Tibial artery (tissue), 4 donors: ENCODE measurements around the gene ZFR.

Source experiments
- DNase-seq, 2 donors: peaks; one replicate each; pipeline ENCODE4 v3.0.0-alpha.2; 2019
- H3K27ac ChIP-seq, 2 donors: fragments of 200-600 bp; sonication (generic) in 1 of 2; 1 replicate in 1 of 2; 2 replicates in 1 of 2; pipeline ENCODE4 v1.5.1; 2018 to 2019; ENCODE audit warnings: mild to moderate bottlenecking in 1 of 2
- H3K27me3 ChIP-seq, 2 donors: fragments of 200-600 bp; sonication (generic) in 1 of 2; one replicate each; pipeline versions ENCODE4 v1.5.1 to v1.6.0; 2016 to 2019
- H3K36me3 ChIP-seq, 3 donors: fragments of 200-600 bp; sonication (generic) in 2 of 3; one replicate each; pipeline ENCODE4 v1.5.1; 2016 to 2019; ENCODE audit warnings: mild to moderate bottlenecking in 2 of 3
- H3K4me1 ChIP-seq, 4 donors: fragments of 200-600 bp; sonication (generic) in 2 of 4; 1 replicate in 3 of 4; 2 replicates in 1 of 4; pipeline ENCODE4 v1.5.1; 2016 to 2019
- H3K4me3 ChIP-seq, 2 donors: fragments of 200-600 bp; sonication (generic) in 1 of 2; 1 replicate in 1 of 2; 2 replicates in 1 of 2; pipeline ENCODE4 v1.5.1; 2018 to 2019; ENCODE audit warnings: mild to moderate bottlenecking in 2 of 2
- H3K9me3 ChIP-seq, 3 donors: fragments of 200-600 bp; sonication (generic) in 1 of 3; one replicate each; pipeline ENCODE4 v1.5.1; 2016 to 2019
- CTCF ChIP-seq, 2 experiments: fragments of 200-600 bp in 1 of 2; fragments of 450-650 bp in 1 of 2; IDR thresholded peaks; one replicate each; pipeline ENCODE4 v1.5.1; 2017 to 2019; ENCODE audit warnings: antibody characterized with exemption in 2 of 2, mild to moderate bottlenecking in 1 of 2, moderate library complexity in 1 of 2
- intact Hi-C: fragments of 100-400 bp; cut with DNase I; formaldehyde crosslinking; loops from one replicate; pipeline ENCODE4 v1.15.0; 2023; ENCODE audit warnings: low total_unique reads

Gene ZFR

GRCh38 chr5:32312595-32313332 lies 131.8 kb downstream of the ZFR start, which contains the start of gene MTMR12:
Gene MTMR12, minus strand, starts transcription at chr5:32312939. Its CDS starts 101 bp downstream, at chr5:32312838.
- Histone ChIP-seq H3K9me3 (no peaks in the 10 kb centered on the region), H3K36me3 (peaks cover 0 to 6% (median 0%) of the 10 kb centered on the region in 3 donors), H3K4me1 (peaks cover 0 to 38% (median 25%) of the 10 kb centered on the region in 4 donors), H3K4me3 (peak within 1 kb of the TSS; percentile 69 to 100), H3K27me3 (no peaks in the 10 kb centered on the region), H3K27ac (peak within 1 kb of the TSS; percentile 88 to 99)
- no peak for TF ChIP-seq CTCF (IDR thresholded peaks at IDR 0.05)
- DNase-seq = peak; percentile 100
- intact Hi-C loops = loop anchor here (10.0 kb wide), 1 partner anchor 78 kb away; no protein-coding TSS in a partner anchor

GRCh38 chr5:32312197-32312594 lies 132.3 kb downstream of the ZFR start:
- intact Hi-C loops = loop anchor here (10.0 kb wide), 1 partner anchor 77 kb away; no protein-coding TSS in a partner anchor
- Histone ChIP-seq H3K4me3 (peak overlapping the region; percentile 68 to 100), H3K4me1 (peaks cover 0 to 40% (median 25%) of the 10 kb centered on the region in 4 donors)

GRCh38 chr5:32311404-32312196 lies 132.9 kb downstream of the ZFR start:
- H3K27ac ChIP-seq = peak overlapping the region; percentile 88 to 99
- no peak for TF ChIP-seq CTCF (IDR thresholded peaks at IDR 0.05)
- peaks cover 0 to 40% (median 25%) of the 10 kb centered on the region in 4 donors for H3K4me1 ChIP-seq
- intact Hi-C loops = loop anchor here (10.0 kb wide), 1 partner anchor 77 kb away; no protein-coding TSS in a partner anchor
- H3K4me3 ChIP-seq = peak overlapping the region; percentile 68 to 100
- DNase-seq = no peak
- H3K36me3 ChIP-seq = peaks cover 0 to 6% (median 0%) of the 10 kb centered on the region in 3 donors
- H3K9me3 ChIP-seq = no peaks in the 10 kb centered on the region
- H3K27me3 ChIP-seq = no peaks in the 10 kb centered on the region

More at GRCh38 chr5:32312197-32312594, 132.3 kb downstream of the ZFR start:
- peak; percentile 64 to 84 for DNase-seq
- Histone ChIP-seq H3K9me3 (no peaks in the 10 kb centered on the region), H3K36me3 (peaks cover 0 to 6% (median 0%) of the 10 kb centered on the region in 3 donors), H3K27me3 (no peaks in the 10 kb centered on the region), H3K27ac (peak overlapping the region; percentile 88 to 99)
- no peak for TF ChIP-seq CTCF (IDR thresholded peaks at IDR 0.05)

- TF ChIP-seq CTCF (IDR thresholded peaks at IDR 0.05) = no peak
- Histone ChIP-seq H3K27me3 (no peaks in the 10 kb centered on the region), H3K9me3 (no peaks in the 10 kb centered on the region), H3K27ac (no peak overlapping the region), H3K4me3 (no peak overlapping the region), H3K4me1 (peaks cover 0 to 40% (median 25%) of the 10 kb centered on the region in 4 donors), H3K36me3 (peaks cover 0 to 6% (median 0%) of the 10 kb centered on the region in 3 donors)
- intact Hi-C loops = loop anchor here (10.0 kb wide), 1 partner anchor 75 kb away; no protein-coding TSS in a partner anchor
- no peak for DNase-seq
These were observed 134.8 kb downstream of the ZFR start for GRCh38 chr5:32309761-32310160.

GRCh38 chr5:32308946-32309345 lies 135.6 kb downstream of the ZFR start:
- Histone ChIP-seq H3K27me3 (no peaks in the 10 kb centered on the region), H3K4me1 (peaks cover 0 to 40% (median 25%) of the 10 kb centered on the region in 4 donors), H3K27ac (no peak overlapping the region), H3K9me3 (no peaks in the 10 kb centered on the region), H3K4me3 (no peak overlapping the region), H3K36me3 (peaks cover 0 to 6% (median 0%) of the 10 kb centered on the region in 3 donors)
- TF ChIP-seq CTCF (IDR thresholded peaks at IDR 0.05) = no peak
- no peak for DNase-seq
- intact Hi-C loops = no loop called here
